Stimulated activated naive CD4-positive, alpha-beta T cell (primary cell): ENCODE data around the gene NBR1.
"Not testable (repeated sequence)": the region's sequence is repeated elsewhere in the genome, so short reads cannot be mapped to it uniquely, and the experiment has no call there.

Source experiments
- DNase-seq, 6 experiments: peaks; one replicate each; lab custom pipeline; 2025; lab: John Stamatoyannopoulos, UW

NBR1 gene

GRCh38 chr17:43246456-43246855 lies 75.4 kb downstream of the NBR1 start:
- DNase-seq, result not testable (repeated sequence)
